Fibroblast of lung (primary cell): ENCODE measurements around the gene ADRB1. TPM values are rescaled to one million over a fixed set of nuclear protein-coding genes. Genes with fewer than 3 reads are reported as not detected.

ENCODE experiments used
- DNase-seq, 2 donors: peaks; one replicate each; pipeline versions ENCODE4 v3.0.0 to v3.0.0-alpha.2; 2010; ENCODE audit warnings: low read depth in 2 of 2
- H2AFZ ChIP-seq: 2 replicates; pipeline ENCODE4 v1.5.1; 2012; ENCODE audit warnings: low read length, control low read depth, inconsistent platforms
- H3K27ac ChIP-seq: 2 replicates; pipeline ENCODE4 v1.5.1; 2011; ENCODE audit warnings: low read length, control low read depth; ENCODE audit not compliant: insufficient read depth
- H3K27me3 ChIP-seq: 2 replicates; pipeline ENCODE4 v1.5.1; 2011; ENCODE audit warnings: mild to moderate bottlenecking, low read length; ENCODE audit not compliant: control insufficient read depth, insufficient read depth
- H3K36me3 ChIP-seq: 2 replicates; pipeline ENCODE4 v1.5.1; 2011; ENCODE audit warnings: low read length; ENCODE audit not compliant: control insufficient read depth, insufficient read depth
- H3K4me1 ChIP-seq: 2 replicates; pipeline ENCODE4 v1.5.1; 2011; ENCODE audit warnings: low read length; ENCODE audit not compliant: control insufficient read depth, insufficient read depth; ENCODE audit errors: extremely low read depth
- H3K4me2 ChIP-seq: 2 replicates; pipeline ENCODE4 v1.5.1; 2011; ENCODE audit warnings: low read length, control low read depth; ENCODE audit not compliant: insufficient read depth; ENCODE audit errors: extremely low read depth
- H3K4me3 ChIP-seq, 4 experiments: fragments of 200-600 bp in 1 of 4; sonication (generic) in 1 of 4; replicated peaks in 1 of 4; 2 replicates each; pipeline ENCODE4 v1.5.1; 2011 to 2016; ENCODE audit warnings: low read length in 4 of 4, low read depth in 3 of 4, mild to moderate bottlenecking in 3 of 4, control low read depth in 2 of 4, inconsistent platforms in 1 of 4, mixed read lengths in 1 of 4; ENCODE audit not compliant: insufficient read depth in 1 of 4; ENCODE audit errors: control extremely low read depth in 1 of 4
- H3K79me2 ChIP-seq: 2 replicates; pipeline ENCODE4 v1.5.1; 2012; ENCODE audit warnings: mild to moderate bottlenecking, low read length, inconsistent platforms; ENCODE audit not compliant: control insufficient read depth, insufficient read depth
- H3K9ac ChIP-seq: 2 replicates; pipeline ENCODE4 v1.5.1; 2011; ENCODE audit warnings: mild to moderate bottlenecking, low read length, control low read depth; ENCODE audit not compliant: insufficient read depth
- H3K9me3 ChIP-seq: 2 replicates; pipeline ENCODE4 v1.5.1; 2012; ENCODE audit warnings: low read depth, low read length; ENCODE audit not compliant: control insufficient read depth, insufficient read depth
- H4K20me1 ChIP-seq: 2 replicates; pipeline ENCODE4 v1.5.1; 2011; ENCODE audit warnings: low read length; ENCODE audit not compliant: control insufficient read depth, insufficient read depth; ENCODE audit errors: extremely low read depth
- CTCF ChIP-seq, 2 donors: IDR thresholded peaks in 1 of 2; conservative IDR thresholded peaks in 1 of 2; 1 replicate in 1 of 2; 2 replicates in 1 of 2; pipeline ENCODE4 v1.5.1; 2011 to 2012; ENCODE audit warnings: low read length in 2 of 2, control low read depth in 1 of 2, inconsistent platforms in 1 of 2, low read depth in 1 of 2, mild to moderate bottlenecking in 1 of 2
- EZH2 ChIP-seq: IDR thresholded peaks from 2 replicates; pipeline ENCODE4 v1.5.1; 2012; ENCODE audit warnings: low read length, control low read depth, mild to moderate bottlenecking; ENCODE audit errors: missing control alignments
- polyA plus RNA-seq, 2 donors: library from polyadenylated mRNA; depleted of rRNA in 1 of 2; stranded (reverse) in 1 of 2; unstranded in 1 of 2; fragments of >200 nt; gene quantifications; 2 replicates each; pipeline ENCODE4 v1.2.1, GENCODE V29; 2011 to 2012; ENCODE audit warnings: missing spikeins in 1 of 2
- total RNA-seq: library from RNA; depleted of rRNA; stranded (reverse); fragments of >200 nt; gene quantifications from 2 replicates; pipeline ENCODE4 v1.2.1, GENCODE V29; 2014

ADRB1 gene
- total and polyA plus RNA-seq, 2 donors (not counting 1 experiment from before 2014, with no cell fraction given): not detected

- no peak for DNase-seq
- Histone ChIP-seq H4K20me1 (no peaks in the 10 kb centered on the region), H3K4me1 (no peaks in the 10 kb centered on the region), H3K9me3 (no peaks in the 10 kb centered on the region), H3K27me3 (no peaks in the 10 kb centered on the region), H3K4me2 (no peak overlapping the region), H3K79me2 (no peaks in the 10 kb centered on the region), H3K9ac (no peak overlapping the region), H3K27ac (no peak overlapping the region), H3K4me3 (no peak overlapping the region), H2AFZ (no peak overlapping the region), H3K36me3 (no peaks in the 10 kb centered on the region)
- no peak for TF ChIP-seq EZH2
- no peak for TF ChIP-seq CTCF (conservative IDR thresholded peaks at IDR 0.05 in 1 of 2, IDR thresholded peaks at IDR 0.05 in 1 of 2; ENCODE audit: low read depth in 1 of 2, low read length in 2 of 2)
These were observed 43.6 kb downstream of the ADRB1 start for GRCh38 chr10:114087255-114087654.

DNA sequence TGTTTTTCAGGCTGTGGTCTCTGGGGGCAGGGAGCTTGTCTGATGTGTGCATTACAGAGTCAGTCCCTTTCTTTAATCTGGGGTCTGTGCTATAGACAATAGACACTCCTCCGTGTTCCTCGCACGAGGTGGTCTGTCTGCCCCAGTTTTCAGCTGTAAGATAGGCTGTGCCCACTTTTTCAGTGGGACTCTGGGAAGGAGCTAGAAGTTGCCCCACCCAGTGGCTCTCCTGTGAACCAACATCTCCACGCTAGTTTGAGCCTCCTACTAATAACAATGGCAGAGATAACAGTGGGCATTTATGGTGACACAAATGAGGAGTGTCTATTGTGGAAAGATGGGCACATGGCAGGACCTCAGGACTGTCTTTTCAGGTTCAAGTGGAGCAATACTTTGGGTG, 44.0 kb downstream of the ADRB1 start:
- Histone ChIP-seq H3K4me1 (no peaks in the 10 kb centered on the region), H3K4me2 (no peak overlapping the region), H3K27me3 (no peaks in the 10 kb centered on the region), H3K9me3 (no peaks in the 10 kb centered on the region), H3K36me3 (no peaks in the 10 kb centered on the region), H2AFZ (no peak overlapping the region), H3K9ac (no peak overlapping the region), H3K79me2 (no peaks in the 10 kb centered on the region), H3K27ac (no peak overlapping the region), H3K4me3 (no peak overlapping the region), H4K20me1 (no peaks in the 10 kb centered on the region)
- TF ChIP-seq CTCF (conservative IDR thresholded peaks at IDR 0.05 in 1 of 2, IDR thresholded peaks at IDR 0.05 in 1 of 2; ENCODE audit: low read depth in 1 of 2, low read length in 2 of 2): no peak
- TF ChIP-seq EZH2: no peak
- no peak for DNase-seq

GRCh38 chr10:114094795-114095194, 51.1 kb downstream of the ADRB1 start:
- Histone ChIP-seq H3K79me2 (no peaks in the 10 kb centered on the region), H4K20me1 (no peaks in the 10 kb centered on the region), H3K4me3 (no peak overlapping the region), H2AFZ (no peak overlapping the region), H3K27me3 (peaks cover 7% of the 10 kb centered on the region), H3K9ac (no peak overlapping the region), H3K4me2 (no peak overlapping the region), H3K27ac (no peak overlapping the region), H3K4me1 (no peaks in the 10 kb centered on the region), H3K9me3 (no peaks in the 10 kb centered on the region), H3K36me3 (no peaks in the 10 kb centered on the region)
- DNase-seq: no peak
- no peak for TF ChIP-seq EZH2
- TF ChIP-seq CTCF (conservative IDR thresholded peaks at IDR 0.05 in 1 of 2, IDR thresholded peaks at IDR 0.05 in 1 of 2; ENCODE audit: low read depth in 1 of 2, low read length in 2 of 2): no peak
